ENCODE measurements around the gene RPS25.

- TF ChIP-seq CTCF (IDR thresholded peaks at IDR 0.05 in 2 of 3, conservative IDR thresholded peaks at IDR 0.05 in 1 of 3; ENCODE audit: control insufficient read depth in 2 of 3, extremely low read depth in 1 of 3, insufficient read depth in 1 of 3, low read depth in 3 of 3, low read length in 3 of 3) (no peak), HDAC6 (IDR thresholded peaks at IDR 0.05; ENCODE audit: unreplicated experiment) (no peak), TCF12 (IDR thresholded peaks at IDR 0.05; ENCODE audit: low read depth, low read length) (no peak)
Observed at GRCh38 chr11:119034813-119035212, 16.7 kb upstream of the RPS25 start.
